K562 (cell line): ENCODE results near the gene ZNF785. TPM values are rescaled to one million over a fixed set of nuclear protein-coding genes. Genes with fewer than 3 reads are reported as not detected.

Experiments used
- BCOR ChIP-seq: fragments of 450-650 bp; IDR thresholded peaks from 2 replicates; pipeline ENCODE4 v1.6.1; 2016
- E4F1 ChIP-seq: fragments of 250-450 bp; sonication (Bioruptor Pico); IDR thresholded peaks from 2 replicates; pipeline ENCODE4 v1.5.0; 2021; ENCODE audit warnings: mild to moderate bottlenecking, borderline replicate concordance
- KHSRP ChIP-seq: fragments of 450-650 bp; IDR thresholded peaks from 2 replicates; pipeline ENCODE4 v1.6.1; 2017
- MAFG ChIP-seq: fragments of 450-650 bp; conservative IDR thresholded peaks from 2 replicates; pipeline ENCODE4 v1.6.1; 2016; ENCODE audit warnings: missing genetic modification characterization, missing compliant biosample characterization
- MTF1 ChIP-seq: fragments of 250-450 bp; sonication (Bioruptor Pico); IDR thresholded peaks from 2 replicates; pipeline ENCODE4 v1.9.0; 2021; ENCODE audit warnings: moderate library complexity, mild to moderate bottlenecking, inconsistent platforms, borderline replicate concordance
- PKNOX1 ChIP-seq: fragments of 450-650 bp; IDR thresholded peaks from 2 replicates; pipeline ENCODE4 v1.6.1; 2016
- STAT5B ChIP-seq: fragments of 250-450 bp; sonication (Bioruptor Pico); IDR thresholded peaks from 2 replicates; pipeline ENCODE4 v1.8.0; 2021; ENCODE audit warnings: mild to moderate bottlenecking, inconsistent platforms
- UBTF ChIP-seq, 2 experiments: IDR thresholded peaks; 2 replicates each; pipeline ENCODE4 v1.6.1; 2012; ENCODE audit warnings: improper control_type of control experiment in 2 of 2, low read depth in 2 of 2, low read length in 2 of 2, borderline replicate concordance in 1 of 2
- polyA plus RNA-seq, 8 experiments: library from polyadenylated mRNA; depleted of rRNA in 4 of 8; stranded (reverse) in 5 of 8; unstranded in 3 of 8; fragments of >200 nt; fragmentation: Nextera tagmentation in 2 of 8; fragmentation: Illumina TruSeq in 1 of 8; extraction: Ambion mirVana in 2 of 8; extraction: Trizol in 1 of 8; gene quantifications; 2 replicates each; pipeline versions ENCODE4 v1.2.1 to v1.2.3, GENCODE V29; 2011 to 2014; ENCODE audit warnings: inconsistent platforms in 1 of 8, missing spikeins in 1 of 8
- total RNA-seq, 7 experiments: library from RNA; depleted of rRNA in 6 of 7; stranded (reverse); fragments of >200 nt in 6 of 7; fragmentation: Illumina TruSeq in 2 of 7; extraction: Trizol in 2 of 7; gene quantifications; 2 replicates each; pipeline versions ENCODE4 v1.2.1 to v1.2.3, GENCODE V29; 2011 to 2021; ENCODE audit warnings: low replicate concordance in 1 of 7

Gene ZNF785
- total and polyA plus RNA-seq, 9 of the 15 experiments (the other 6 are each of a cell fraction or from before 2014, with no cell fraction given): 0.64 to 11.0 (median 6.4) TPM

GRCh38 chr16:30539000-30539964 is 46.2 kb downstream of the ZNF785 start (continued):
- TF ChIP-seq E4F1 (CRISPR knock-in tag): no peak
- peak; percentile 43 for TF ChIP-seq PKNOX1
- TF ChIP-seq MTF1 (CRISPR knock-in tag): no peak
- no peak for TF ChIP-seq UBTF (IDR thresholded peaks at IDR 0.05; ENCODE audit: borderline replicate concordance in 1 of 2, low read depth in 2 of 2, low read length in 2 of 2)
- no peak for TF ChIP-seq BCOR
- TF ChIP-seq STAT5B (CRISPR knock-in tag): no peak
- peak; percentile 69 for TF ChIP-seq MAFG (tag)
- no peak for TF ChIP-seq KHSRP
